ENCODE data around the gene LRRC36. TPM values are rescaled to one million over a fixed set of nuclear protein-coding genes. Genes with fewer than 3 reads are reported as not detected.

The LRRC36 gene
- total RNA-seq, 1 experiment from 2014 or later, result 0.13 TPM

GRCh38 chr16:67425061-67425460 lies 98.4 kb downstream of the LRRC36 start (continued):
- TF ChIP-seq E2F4 (CRISPR knock-in tag; IDR thresholded peaks at IDR 0.05; ENCODE audit: borderline replicate concordance, low read depth), result no peak
- no peak for TF ChIP-seq GRHL2 (CRISPR knock-in tag; IDR thresholded peaks at IDR 0.05; ENCODE audit: insufficient replicate concordance, severe bottlenecking)

DNA sequence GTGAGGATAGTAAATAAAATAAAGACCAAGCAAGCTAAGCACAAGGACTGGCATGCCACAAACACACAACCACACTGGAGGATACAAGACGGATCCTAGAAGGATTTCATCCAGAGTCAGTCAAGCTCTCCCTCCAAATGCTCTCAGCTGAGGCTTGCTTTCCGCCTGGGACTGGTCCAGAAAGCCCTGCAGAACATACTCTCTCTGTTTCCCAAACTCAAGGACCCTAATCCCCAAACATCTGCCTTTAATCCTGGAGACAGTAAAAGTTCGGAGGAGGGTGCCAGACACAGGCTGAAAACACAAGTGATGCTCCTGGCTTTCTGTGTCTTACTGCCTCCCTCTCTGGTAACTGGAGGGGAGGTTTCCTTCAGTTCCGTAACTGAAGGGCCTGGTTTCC lies 99.0 kb downstream of the LRRC36 start:
- no peak for DNase-seq (ENCODE audit: low spot score)
- H3K4me1 Mint-ChIP-seq, result peaks cover 88% of the 10 kb centered on the region
- 0 out of 2 replicates have a peak overlapping the region, but pooled peaks have one; percentile 51 for H3K4me3 Mint-ChIP-seq
- peaks cover 12% of the 10 kb centered on the region for H3K27me3 Mint-ChIP-seq (ENCODE audit: low read depth)
- no peak for ATAC-seq
- peak overlapping the region; percentile 97 for H3K27ac Mint-ChIP-seq
- POLR2A ChIA-PET, result no interaction called here
- no peaks in the 10 kb centered on the region for H3K9me3 Mint-ChIP-seq
- no peak for TF ChIP-seq JAZF1 (CRISPR knock-in tag; IDR thresholded peaks at IDR 0.05)
- TF ChIP-seq ETV6 (CRISPR knock-in tag; IDR thresholded peaks at IDR 0.05), result no peak
- TF ChIP-seq ZBTB21 (CRISPR knock-in tag; IDR thresholded peaks at IDR 0.05; ENCODE audit: borderline replicate concordance), result no peak
- no peak for TF ChIP-seq ZNF425 (CRISPR knock-in tag; conservative IDR thresholded peaks at IDR 0.05)
- TF ChIP-seq AFF4 (CRISPR knock-in tag; IDR thresholded peaks at IDR 0.05; ENCODE audit: borderline replicate concordance), result no peak
- no peak for TF ChIP-seq ZNF423 (CRISPR knock-in tag; IDR thresholded peaks at IDR 0.05)
- TF ChIP-seq ZNF138 (CRISPR knock-in tag; conservative IDR thresholded peaks at IDR 0.05), result no peak
- TF ChIP-seq NFE2L1 (CRISPR knock-in tag; IDR thresholded peaks at IDR 0.05), result no peak
- no peak for TF ChIP-seq NR3C1 (CRISPR knock-in tag; conservative IDR thresholded peaks at IDR 0.05; ENCODE audit: low read depth)
- no peak for TF ChIP-seq PREB (CRISPR knock-in tag; IDR thresholded peaks at IDR 0.05; ENCODE audit: borderline replicate concordance)
- CTCF ChIA-PET, result interaction anchor here (1.0 to 10.4 kb wide), 10 partner anchors 9 to 241 kb away, joined by 3 to 234 read pairs (median 10); partner anchors contain the start of genes ATP6V0D1, TPPP3 and ZDHHC1
- no peaks in the 10 kb centered on the region for H3K36me3 Mint-ChIP-seq

DNA sequence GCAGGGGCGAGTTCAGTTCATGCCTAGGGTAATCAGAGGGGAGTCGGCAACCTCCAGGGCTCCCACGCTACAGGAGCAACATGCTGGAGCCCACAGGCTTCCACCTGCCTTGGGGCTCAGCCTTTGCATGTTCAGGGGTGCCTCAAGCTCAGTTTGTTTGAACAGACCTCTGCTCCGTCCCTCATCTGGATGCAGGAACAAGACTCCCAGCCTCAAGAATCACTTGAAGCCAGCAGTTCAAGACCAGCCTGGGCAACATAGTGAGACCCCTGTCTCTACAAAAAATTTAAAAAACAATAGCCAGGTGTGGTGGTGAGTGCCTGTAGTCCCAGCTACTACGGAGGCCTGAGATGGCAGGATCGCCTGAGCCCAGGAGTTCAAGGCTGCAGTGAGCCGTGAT lies 99.4 kb downstream of the LRRC36 start:
- Mint-ChIP-seq H3K27me3 (ENCODE audit: low read depth) (peaks cover 12% of the 10 kb centered on the region), H3K4me1 (peaks cover 85% of the 10 kb centered on the region), H3K36me3 (no peaks in the 10 kb centered on the region), H3K9me3 (no peaks in the 10 kb centered on the region), H3K4me3 (no peak overlapping the region), H3K27ac (no peak overlapping the region)
- TF ChIP-seq ZNF138 (CRISPR knock-in tag; conservative IDR thresholded peaks at IDR 0.05) (no peak), E2F5 (CRISPR knock-in tag; IDR thresholded peaks at IDR 0.05) (no peak), ZNF121 (CRISPR knock-in tag; IDR thresholded peaks at IDR 0.05) (peak; percentile 97), MAX (CRISPR knock-in tag; IDR thresholded peaks at IDR 0.05) (no peak)
- ATAC-seq, result no peak
- CTCF ChIA-PET, result interaction anchor here (1.0 to 10.4 kb wide), 9 partner anchors 9 to 165 kb away, joined by 3 to 234 read pairs (median 13); partner anchors contain the start of genes ATP6V0D1 and TPPP3
- POLR2A ChIA-PET, result no interaction called here
- DNase-seq (ENCODE audit: low spot score), result no peak

Measured in WTC11 (cell line).